LNCAP (cell line): ENCODE data around the gene NCKAP5L.

ENCODE experiments used
- CTCF ChIP-seq: fragments of 450-650 bp; IDR thresholded peaks from 2 replicates; pipeline ENCODE4 v1.5.1; 2017; ENCODE audit warnings: mild to moderate bottlenecking

Gene NCKAP5L

GRCh38 chr12:49828133-49829091, at the start of gene NCKAP5L:
Gene NCKAP5L, minus strand, starts transcription at chr12:49828413. Its CDS starts 24,369 bp downstream, at chr12:49804044.
- no peak for TF ChIP-seq CTCF

GRCh38 chr12:49877066-49877465, 48.9 kb upstream of the NCKAP5L start:
- TF ChIP-seq CTCF, result no peak

- no peak for TF ChIP-seq CTCF
These were observed 47.9 kb upstream of the NCKAP5L start for GRCh38 chr12:49876070-49876469.

- no peak for TF ChIP-seq CTCF
These were observed 47.0 kb upstream of the NCKAP5L start for GRCh38 chr12:49875115-49875720.

GRCh38 chr12:49874142-49874897, 46.1 kb upstream of the NCKAP5L start:
- no peak for TF ChIP-seq CTCF

GRCh38 chr12:49873361-49873934, 45.2 kb upstream of the NCKAP5L start:
- no peak for TF ChIP-seq CTCF

- TF ChIP-seq CTCF, result 0 out of 2 replicates have a peak, but pooled peaks have one; percentile 15
These were observed 44.6 kb upstream of the NCKAP5L start for GRCh38 chr12:49872781-49873181.
